ENCODE results near the gene ITIH4. TPM values are rescaled to one million over a fixed set of nuclear protein-coding genes. Genes with fewer than 3 reads are reported as not detected.

Gene ITIH4
- total RNA-seq (2014; rRNA removed) (0.80 TPM in 1 of 2 replicates, not detected in the other), Bru-seq, nascent RNA (percentile 32 among the genes with signal in this experiment), BruChase-seq, experiment 1, labeled RNA remaining after a 6-hour chase (percentile 42 among the genes with signal in this experiment), BruChase-seq, experiment 2, labeled RNA remaining after a 2-hour chase (percentile 30 among the genes with signal in this experiment)
- long read RNA-seq, result 0 reads

DNA sequence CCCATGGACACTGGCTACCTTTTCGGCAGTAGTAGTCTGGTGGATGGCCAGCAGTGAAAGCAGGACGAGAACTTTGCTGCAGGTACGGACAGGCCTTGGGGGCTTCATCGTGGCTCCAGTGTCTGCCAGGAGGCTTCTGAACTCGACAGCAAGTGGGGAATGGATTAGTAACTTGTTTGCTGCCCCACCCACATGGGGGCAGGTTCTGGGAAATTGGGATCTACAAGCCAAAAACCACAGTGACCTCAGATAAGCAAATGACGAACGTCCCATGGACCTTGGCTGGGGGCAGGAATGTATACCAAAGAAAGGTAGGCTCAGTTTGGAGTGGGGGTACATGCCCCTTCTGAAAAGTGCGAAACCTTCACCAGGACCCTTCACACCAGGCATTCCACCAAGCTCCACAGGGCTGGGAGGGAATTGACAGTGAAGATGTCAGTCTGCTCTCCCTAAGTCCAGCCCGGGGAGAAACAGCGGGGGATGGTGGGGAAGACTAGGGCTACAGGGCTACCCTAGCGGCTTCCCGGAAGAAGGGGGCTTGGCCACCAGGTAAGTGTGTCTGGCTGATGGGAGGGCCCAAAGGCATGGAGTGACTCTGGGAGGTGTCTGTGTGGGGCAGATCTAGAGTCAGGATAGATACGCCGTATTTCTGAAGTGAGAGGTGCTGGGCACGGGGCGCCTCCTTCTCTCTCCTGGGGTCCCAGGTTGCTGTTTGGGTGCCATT, at the start of gene ITIH4:
ITIH4 (minus strand) TSS at position 138 of the 724 bp plus-strand sequence; CDS start at position 108, 30 bp downstream.
- peak within 1 kb of the TSS; percentile 62 for H3K4me2 ChIP-seq (ENCODE audit: low read length)
- ATAC-seq (no peak), DNase-seq (peak; percentile 10)
- no peaks in the 10 kb centered on the region for H3K27me3 ChIP-seq (ENCODE audit: low read length)
- peak within 1 kb of the TSS; percentile 53 for H3K27ac ChIP-seq (ENCODE audit: low read length)
- H3F3A ChIP-seq (ENCODE audit: low read length, unreplicated experiment), result no peaks in the 10 kb centered on the region
- H4K20me1 ChIP-seq (ENCODE audit: low read length), result no peaks in the 10 kb centered on the region
- intact Hi-C loops (cut with micrococcal nuclease), result no loop called here
- H3K36me3 ChIP-seq (ENCODE audit: low read depth, low read length), result no peaks in the 10 kb centered on the region
- H2AFZ ChIP-seq (ENCODE audit: low read length), result no peak within 1 kb of the TSS
- no peaks in the 10 kb centered on the region for H3K9me2 ChIP-seq (replicated peaks; ENCODE audit: low read length)
- ChIA-PET CTCF (interaction anchor here (0.5 kb wide), 1 partner anchor 15 kb away, joined by 3 read pairs; no protein-coding TSS in a partner anchor), POLR2A (ENCODE audit: unreplicated experiment) (no interaction called here)
- no peaks in the 10 kb centered on the region for H3K9me3 ChIP-seq (ENCODE audit: low read length)
- no peak within 1 kb of the TSS for H3K9ac ChIP-seq (ENCODE audit: low read length)
- no peaks in the 10 kb centered on the region for H3K79me2 ChIP-seq (ENCODE audit: low read length)
- H3K4me1 ChIP-seq (ENCODE audit: insufficient read depth, low read length), result peaks cover 20% of the 10 kb centered on the region
- H3K4me3 ChIP-seq (ENCODE audit: low read length), result no peak within 1 kb of the TSS; the same call in 1 of the 2 replicates
- BruUV-seq (replicated peaks), result no TSS peak
- TF ChIP-seq, protein P1, sequence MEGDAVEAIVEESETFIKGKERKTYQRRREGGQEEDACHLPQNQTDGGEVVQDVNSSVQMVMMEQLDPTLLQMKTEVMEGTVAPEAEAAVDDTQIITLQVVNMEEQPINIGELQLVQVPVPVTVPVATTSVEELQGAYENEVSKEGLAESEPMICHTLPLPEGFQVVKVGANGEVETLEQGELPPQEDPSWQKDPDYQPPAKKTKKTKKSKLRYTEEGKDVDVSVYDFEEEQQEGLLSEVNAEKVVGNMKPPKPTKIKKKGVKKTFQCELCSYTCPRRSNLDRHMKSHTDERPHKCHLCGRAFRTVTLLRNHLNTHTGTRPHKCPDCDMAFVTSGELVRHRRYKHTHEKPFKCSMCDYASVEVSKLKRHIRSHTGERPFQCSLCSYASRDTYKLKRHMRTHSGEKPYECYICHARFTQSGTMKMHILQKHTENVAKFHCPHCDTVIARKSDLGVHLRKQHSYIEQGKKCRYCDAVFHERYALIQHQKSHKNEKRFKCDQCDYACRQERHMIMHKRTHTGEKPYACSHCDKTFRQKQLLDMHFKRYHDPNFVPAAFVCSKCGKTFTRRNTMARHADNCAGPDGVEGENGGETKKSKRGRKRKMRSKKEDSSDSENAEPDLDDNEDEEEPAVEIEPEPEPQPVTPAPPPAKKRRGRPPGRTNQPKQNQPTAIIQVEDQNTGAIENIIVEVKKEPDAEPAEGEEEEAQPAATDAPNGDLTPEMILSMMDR (conservative IDR thresholded peaks at IDR 0.05; ENCODE audit: low read depth, low read length), result no peak
- TF ChIP-seq EZH2 (IDR thresholded peaks at IDR 0.05; ENCODE audit: low read length, unreplicated experiment), result no peak
- no peak for TF ChIP-seq EZH2phosphoT487 (IDR thresholded peaks at IDR 0.05; ENCODE audit: borderline replicate concordance, low read length)

DNA sequence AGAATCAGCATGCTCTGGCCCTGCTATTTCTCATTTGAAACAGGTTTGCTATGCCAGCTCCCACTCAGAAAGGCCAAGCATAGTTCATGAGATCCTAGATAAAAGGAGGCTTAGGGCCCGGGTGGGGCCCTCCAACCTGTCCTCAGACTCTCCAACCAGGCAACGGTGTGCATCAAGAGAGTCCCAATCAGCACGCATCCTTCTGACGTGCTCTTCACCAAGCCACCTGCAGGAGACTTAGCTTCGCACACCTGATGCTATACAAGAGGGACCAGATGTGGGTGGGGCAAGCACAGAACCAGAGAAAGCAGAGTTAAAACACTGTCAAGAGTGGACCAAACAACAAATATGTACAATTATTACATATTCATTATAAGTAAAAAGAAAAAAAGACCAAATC, 49.6 kb upstream of the ITIH4 start:
- Histone ChIP-seq H3K4me2 (ENCODE audit: low read length) (no peak overlapping the region), H4K20me1 (ENCODE audit: low read length) (no peaks in the 10 kb centered on the region), H3K27me3 (ENCODE audit: low read length) (no peaks in the 10 kb centered on the region), H3K36me3 (ENCODE audit: low read depth, low read length) (no peaks in the 10 kb centered on the region), H3K4me3 (ENCODE audit: low read length) (no peak overlapping the region), H3K27ac (ENCODE audit: low read length) (no peak overlapping the region), H3K79me2 (ENCODE audit: low read length) (no peaks in the 10 kb centered on the region), H3K9me3 (ENCODE audit: low read length) (no peaks in the 10 kb centered on the region), H3K9ac (ENCODE audit: low read length) (no peak overlapping the region), H3K4me1 (ENCODE audit: insufficient read depth, low read length) (no peaks in the 10 kb centered on the region), H3F3A (ENCODE audit: low read length, unreplicated experiment) (no peaks in the 10 kb centered on the region), H2AFZ (ENCODE audit: low read length) (no peak overlapping the region), H3K9me2 (replicated peaks; ENCODE audit: low read length) (no peaks in the 10 kb centered on the region)
- DNase-seq (no peak), ATAC-seq (no peak)
- intact Hi-C loops (cut with micrococcal nuclease), result no loop called here
- POLR2A ChIA-PET (ENCODE audit: unreplicated experiment), result no interaction called here
- CTCF ChIA-PET, result no interaction called here
- no TSS peak for BruUV-seq (replicated peaks)
- TF ChIP-seq, protein P1 (conservative IDR thresholded peaks at IDR 0.05; ENCODE audit: low read depth, low read length), result no peak
- no peak for TF ChIP-seq EZH2phosphoT487 (IDR thresholded peaks at IDR 0.05; ENCODE audit: borderline replicate concordance, low read length)
- TF ChIP-seq EZH2 (IDR thresholded peaks at IDR 0.05; ENCODE audit: low read length, unreplicated experiment), result no peak

DNA sequence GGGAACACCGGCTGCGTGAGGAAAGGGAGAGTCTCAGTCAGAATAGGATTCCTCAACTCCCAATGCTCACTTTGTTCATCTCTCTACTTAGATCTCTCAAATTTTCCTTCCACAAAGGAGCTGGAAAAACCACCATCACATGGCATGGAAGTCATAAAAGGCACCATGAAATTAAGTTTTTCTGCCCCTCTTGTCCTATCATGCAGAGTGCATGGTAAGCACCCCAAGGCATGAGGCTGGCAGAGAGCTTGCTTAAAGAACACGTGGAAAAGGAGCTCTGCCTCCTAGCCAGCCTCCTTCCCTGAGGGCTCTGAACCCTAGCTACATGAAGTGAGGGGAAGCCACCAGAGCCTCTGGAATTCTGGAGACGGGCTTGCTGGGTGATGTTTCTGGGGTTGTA, 49.1 kb upstream of the ITIH4 start:
- H3K4me3 ChIP-seq (ENCODE audit: low read length), result no peak overlapping the region

More for the DNA sequence above, 49.1 kb upstream of the ITIH4 start:
- Histone ChIP-seq H3K36me3 (ENCODE audit: low read depth, low read length) (no peaks in the 10 kb centered on the region), H2AFZ (ENCODE audit: low read length) (no peak overlapping the region), H3K27ac (ENCODE audit: low read length) (no peak overlapping the region), H3K9ac (ENCODE audit: low read length) (no peak overlapping the region), H3K27me3 (ENCODE audit: low read length) (no peaks in the 10 kb centered on the region), H4K20me1 (ENCODE audit: low read length) (no peaks in the 10 kb centered on the region), H3K9me3 (ENCODE audit: low read length) (no peaks in the 10 kb centered on the region), H3K79me2 (ENCODE audit: low read length) (no peaks in the 10 kb centered on the region), H3K9me2 (replicated peaks; ENCODE audit: low read length) (no peaks in the 10 kb centered on the region), H3F3A (ENCODE audit: low read length, unreplicated experiment) (no peaks in the 10 kb centered on the region), H3K4me2 (ENCODE audit: low read length) (no peak overlapping the region), H3K4me1 (ENCODE audit: insufficient read depth, low read length) (no peaks in the 10 kb centered on the region)
- intact Hi-C loops (cut with micrococcal nuclease), result no loop called here
- BruUV-seq (replicated peaks), result no TSS peak
- no peak for ATAC-seq
- DNase-seq, result no peak
- CTCF ChIA-PET, result no interaction called here
- POLR2A ChIA-PET (ENCODE audit: unreplicated experiment), result no interaction called here
- TF ChIP-seq EZH2phosphoT487 (IDR thresholded peaks at IDR 0.05; ENCODE audit: borderline replicate concordance, low read length) (no peak), EZH2 (IDR thresholded peaks at IDR 0.05; ENCODE audit: low read length, unreplicated experiment) (no peak)
- TF ChIP-seq, protein P1 (conservative IDR thresholded peaks at IDR 0.05; ENCODE audit: low read depth, low read length), result no peak

All from PC-3 (cell line).